ENCODE results near the gene FBXL17.

- no peak for TF ChIP-seq YY1 (IDR thresholded peaks at IDR 0.05; ENCODE audit: low read depth)
- TF ChIP-seq CTCF (IDR thresholded peaks at IDR 0.05), result no peak
These were observed 390.8 kb downstream of the FBXL17 start for GRCh38 chr5:107990881-107991810.

Data from SK-N-SH (cell line).